Measurements from ENCODE around the gene ODAD2. TPM values are rescaled to one million over a fixed set of nuclear protein-coding genes. Genes with fewer than 3 reads are reported as not detected.
A peak's percentile ranks its signal among the peaks of the same experiment; 100 is the strongest.
"Not testable (repeated sequence)": the region's sequence is repeated elsewhere in the genome, so short reads cannot be mapped to it uniquely, and the experiment has no call there.

ODAD2 gene
- total RNA-seq, 1 experiment from 2014 or later = 0.61 TPM

DNA sequence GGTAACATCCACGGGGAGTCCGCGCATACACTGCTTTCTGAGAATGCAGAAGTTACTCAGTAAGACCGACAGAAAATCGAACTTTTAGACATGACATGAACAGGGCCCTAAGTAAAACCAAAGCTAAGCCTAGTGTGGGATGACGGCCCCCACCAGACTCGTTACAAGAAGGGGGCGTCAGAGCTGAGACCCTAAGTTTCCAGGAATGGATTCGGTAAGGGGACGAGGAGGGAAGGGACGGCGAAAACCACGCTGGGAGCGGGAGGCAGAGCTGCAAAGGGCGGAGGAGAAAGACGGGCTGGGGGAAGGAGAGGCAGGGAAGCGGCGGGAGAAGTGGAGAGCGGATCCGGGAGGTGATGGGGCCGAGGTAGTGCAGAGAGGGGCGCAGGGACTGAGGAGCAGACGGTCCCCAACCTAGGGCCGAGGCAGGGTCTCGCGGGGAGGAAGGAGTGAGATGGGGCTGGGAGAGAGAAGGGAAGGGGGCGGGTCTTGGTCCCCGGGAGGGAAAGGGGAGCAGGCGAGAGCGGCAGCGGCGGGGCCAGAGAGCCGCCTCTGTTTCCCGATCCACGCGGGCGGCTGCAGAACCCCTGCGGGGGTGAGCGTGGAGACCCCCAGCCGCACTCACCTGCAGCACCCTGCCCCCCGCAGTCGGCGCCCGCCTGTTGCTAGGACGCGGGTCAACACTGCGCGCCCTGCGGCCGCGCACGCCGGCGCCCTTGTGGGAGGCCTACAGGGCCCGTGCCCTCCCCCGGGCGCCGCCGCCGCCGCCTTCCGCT is 513 bp downstream of the ODAD2 start:
- H3K4me3 Mint-ChIP-seq (ENCODE audit: low read depth, unreplicated experiment) = peak overlapping the region; percentile 97
- TF ChIP-seq, protein P1, sequence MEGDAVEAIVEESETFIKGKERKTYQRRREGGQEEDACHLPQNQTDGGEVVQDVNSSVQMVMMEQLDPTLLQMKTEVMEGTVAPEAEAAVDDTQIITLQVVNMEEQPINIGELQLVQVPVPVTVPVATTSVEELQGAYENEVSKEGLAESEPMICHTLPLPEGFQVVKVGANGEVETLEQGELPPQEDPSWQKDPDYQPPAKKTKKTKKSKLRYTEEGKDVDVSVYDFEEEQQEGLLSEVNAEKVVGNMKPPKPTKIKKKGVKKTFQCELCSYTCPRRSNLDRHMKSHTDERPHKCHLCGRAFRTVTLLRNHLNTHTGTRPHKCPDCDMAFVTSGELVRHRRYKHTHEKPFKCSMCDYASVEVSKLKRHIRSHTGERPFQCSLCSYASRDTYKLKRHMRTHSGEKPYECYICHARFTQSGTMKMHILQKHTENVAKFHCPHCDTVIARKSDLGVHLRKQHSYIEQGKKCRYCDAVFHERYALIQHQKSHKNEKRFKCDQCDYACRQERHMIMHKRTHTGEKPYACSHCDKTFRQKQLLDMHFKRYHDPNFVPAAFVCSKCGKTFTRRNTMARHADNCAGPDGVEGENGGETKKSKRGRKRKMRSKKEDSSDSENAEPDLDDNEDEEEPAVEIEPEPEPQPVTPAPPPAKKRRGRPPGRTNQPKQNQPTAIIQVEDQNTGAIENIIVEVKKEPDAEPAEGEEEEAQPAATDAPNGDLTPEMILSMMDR (IDR thresholded peaks at IDR 0.05; ENCODE audit: unreplicated experiment) = no peak
- CTCF ChIA-PET = interaction anchor here (0.7 kb wide), 1 partner anchor 18 kb away, joined by 3 read pairs; no protein-coding TSS in a partner anchor
- H3K9me3 Mint-ChIP-seq (ENCODE audit: low read depth, unreplicated experiment) = peaks cover 3% of the 10 kb centered on the region
- intact Hi-C loops (cut with micrococcal nuclease; ENCODE audit: unreplicated experiment) = loop anchor here (10.0 kb wide), 1 partner anchor 116 kb away; no protein-coding TSS in a partner anchor
- no TSS peak for BruUV-seq (replicated peaks)
- peaks cover 26% of the 10 kb centered on the region for H3K27me3 Mint-ChIP-seq (ENCODE audit: unreplicated experiment)
- peaks cover 9% of the 10 kb centered on the region for H3K4me1 Mint-ChIP-seq (ENCODE audit: low read depth, unreplicated experiment)
- H3K27ac Mint-ChIP-seq (ENCODE audit: unreplicated experiment) = peak overlapping the region; percentile 70
- DNase-seq = peak; percentile 33
- peaks cover 15% of the 10 kb centered on the region for H3K36me3 Mint-ChIP-seq (ENCODE audit: insufficient read depth, unreplicated experiment)

DNA sequence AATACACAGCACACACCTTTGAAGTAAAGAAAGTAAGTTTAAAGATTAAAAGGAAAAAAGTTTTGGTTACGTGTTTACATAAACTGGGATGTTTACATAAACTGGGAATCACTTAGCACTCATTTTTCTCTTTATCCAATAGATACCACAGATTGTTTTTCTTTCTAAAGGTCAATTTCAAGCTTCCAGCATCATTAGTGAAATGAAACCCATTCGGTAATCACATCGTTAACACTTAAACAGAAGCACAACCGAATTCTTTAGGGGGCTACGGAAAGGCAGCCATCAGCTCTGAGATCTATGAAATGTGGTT is 1.1 kb downstream of the ODAD2 start:
- Mint-ChIP-seq H3K4me3 (ENCODE audit: low read depth, unreplicated experiment) (peak overlapping the region; percentile 97), H3K4me1 (ENCODE audit: low read depth, unreplicated experiment) (peaks cover 9% of the 10 kb centered on the region), H3K27ac (ENCODE audit: unreplicated experiment) (peak overlapping the region; percentile 70), H3K36me3 (ENCODE audit: insufficient read depth, unreplicated experiment) (peaks cover 15% of the 10 kb centered on the region), H3K27me3 (ENCODE audit: unreplicated experiment) (peaks cover 21% of the 10 kb centered on the region), H3K9me3 (ENCODE audit: low read depth, unreplicated experiment) (peaks cover 3% of the 10 kb centered on the region)
- intact Hi-C loops (cut with micrococcal nuclease; ENCODE audit: unreplicated experiment) = loop anchor here (10.0 kb wide), 1 partner anchor 117 kb away; no protein-coding TSS in a partner anchor
- no TSS peak for BruUV-seq (replicated peaks)
- CTCF ChIA-PET = interaction anchor here (0.7 kb wide), 1 partner anchor 17 kb away, joined by 3 read pairs; no protein-coding TSS in a partner anchor
- DNase-seq = no peak
- TF ChIP-seq, protein P1 (IDR thresholded peaks at IDR 0.05; ENCODE audit: unreplicated experiment) = no peak

DNA sequence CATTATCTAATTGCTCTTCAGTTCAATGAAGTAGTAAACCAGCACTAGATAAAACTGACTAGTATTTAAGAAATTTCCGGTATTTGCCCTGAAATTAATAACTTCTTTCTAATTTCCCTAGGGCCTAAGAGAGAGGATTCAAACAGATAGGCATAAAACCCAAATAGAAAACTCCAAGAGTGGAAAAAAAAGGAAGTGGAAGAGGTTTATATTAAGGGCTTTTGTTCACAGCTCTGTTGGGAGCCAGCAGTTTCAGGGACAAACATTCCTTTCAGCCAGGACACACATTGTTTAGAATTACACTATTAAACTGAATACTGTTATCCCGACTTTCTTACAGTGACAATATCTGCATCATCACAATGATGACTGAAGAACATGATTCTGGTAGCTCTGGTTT is 3.6 kb downstream of the ODAD2 start:
- H3K27ac Mint-ChIP-seq (ENCODE audit: unreplicated experiment) = no peak overlapping the region
- peaks cover 12% of the 10 kb centered on the region for H3K27me3 Mint-ChIP-seq (ENCODE audit: unreplicated experiment)

DNA sequence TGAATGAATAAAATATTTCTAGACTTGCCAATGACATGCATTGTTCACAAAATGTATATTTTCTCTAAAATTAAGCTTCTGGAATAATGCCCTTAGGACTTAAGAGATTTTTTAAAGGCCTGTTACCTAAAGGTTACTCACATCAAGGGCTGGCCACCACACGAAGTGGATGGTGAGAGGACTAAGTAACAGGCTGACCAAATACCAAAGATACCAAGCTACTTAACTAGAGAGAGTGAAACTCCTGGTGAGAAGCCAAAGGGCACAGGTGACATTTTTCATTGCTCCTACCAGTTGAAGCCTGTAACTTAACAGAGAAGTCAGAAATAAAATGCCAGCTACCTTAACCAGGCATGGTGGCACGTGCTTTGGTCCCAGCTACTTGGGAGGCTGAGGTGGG is 9.5 kb downstream of the ODAD2 start:
- intact Hi-C loops (cut with micrococcal nuclease; ENCODE audit: unreplicated experiment); CTCF ChIA-PET; H3K4me3 Mint-ChIP-seq (ENCODE audit: low read depth, unreplicated experiment); H3K9me3 Mint-ChIP-seq (ENCODE audit: low read depth, unreplicated experiment); H3K36me3 Mint-ChIP-seq (ENCODE audit: insufficient read depth, unreplicated experiment); H3K27me3 Mint-ChIP-seq (ENCODE audit: unreplicated experiment); H3K27ac Mint-ChIP-seq (ENCODE audit: unreplicated experiment); BruUV-seq (replicated peaks); DNase-seq; H3K4me1 Mint-ChIP-seq (ENCODE audit: low read depth, unreplicated experiment): not testable (repeated sequence)

More for the DNA sequence above, 3.6 kb downstream of the ODAD2 start:
- no TSS peak for BruUV-seq (replicated peaks)
- CTCF ChIA-PET = no interaction called here
- DNase-seq = no peak
- Mint-ChIP-seq H3K36me3 (ENCODE audit: insufficient read depth, unreplicated experiment) (peaks cover 15% of the 10 kb centered on the region), H3K4me3 (ENCODE audit: low read depth, unreplicated experiment) (no peak overlapping the region), H3K4me1 (ENCODE audit: low read depth, unreplicated experiment) (peaks cover 9% of the 10 kb centered on the region), H3K9me3 (ENCODE audit: low read depth, unreplicated experiment) (no peaks in the 10 kb centered on the region)
- intact Hi-C loops (cut with micrococcal nuclease; ENCODE audit: unreplicated experiment) = loop anchor here (10.0 kb wide), 1 partner anchor 119 kb away; no protein-coding TSS in a partner anchor
- TF ChIP-seq, protein P1 (IDR thresholded peaks at IDR 0.05; ENCODE audit: unreplicated experiment) = no peak

DNA sequence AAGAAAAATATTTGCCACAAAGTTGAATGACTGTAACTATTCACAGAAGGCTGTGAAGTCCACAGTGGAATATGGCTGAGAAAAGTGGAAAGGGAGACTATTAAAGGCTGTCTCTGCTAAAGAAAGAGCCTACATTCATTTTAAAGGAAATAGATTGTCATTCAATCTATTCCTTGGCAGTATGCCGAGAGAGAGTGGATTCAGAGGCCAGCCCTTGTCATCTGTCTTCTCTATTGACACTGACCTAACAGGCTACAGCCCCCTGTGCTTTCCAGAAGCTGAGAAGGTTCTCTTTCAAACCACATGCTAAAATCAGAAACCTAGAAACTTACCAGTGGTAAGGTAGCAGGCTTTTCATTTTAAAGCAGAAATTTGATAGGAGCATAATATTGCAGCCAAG is 12.1 kb downstream of the ODAD2 start:
- TF ChIP-seq, protein P1 (IDR thresholded peaks at IDR 0.05; ENCODE audit: unreplicated experiment) = no peak
- no peak overlapping the region for H3K27ac Mint-ChIP-seq (ENCODE audit: unreplicated experiment)
- H3K36me3 Mint-ChIP-seq (ENCODE audit: insufficient read depth, unreplicated experiment) = no peaks in the 10 kb centered on the region
- H3K4me3 Mint-ChIP-seq (ENCODE audit: low read depth, unreplicated experiment) = no peak overlapping the region
- intact Hi-C loops (cut with micrococcal nuclease; ENCODE audit: unreplicated experiment) = no loop called here
- H3K4me1 Mint-ChIP-seq (ENCODE audit: low read depth, unreplicated experiment) = peaks cover 6% of the 10 kb centered on the region
- H3K9me3 Mint-ChIP-seq (ENCODE audit: low read depth, unreplicated experiment) = no peaks in the 10 kb centered on the region
- H3K27me3 Mint-ChIP-seq (ENCODE audit: unreplicated experiment) = peaks cover 10% of the 10 kb centered on the region
- BruUV-seq (replicated peaks) = no TSS peak
- CTCF ChIA-PET = no interaction called here
- DNase-seq = no peak
